Kidney glomerular epithelial cell (primary cell): ENCODE results near the gene CAPN5.
A peak's percentile ranks its signal among the peaks of the same experiment; 100 is the strongest.

ENCODE experiments used
- DNase-seq: peaks from one replicate; lab custom pipeline; 2025; lab: John Stamatoyannopoulos, UW

CAPN5 gene

DNA sequence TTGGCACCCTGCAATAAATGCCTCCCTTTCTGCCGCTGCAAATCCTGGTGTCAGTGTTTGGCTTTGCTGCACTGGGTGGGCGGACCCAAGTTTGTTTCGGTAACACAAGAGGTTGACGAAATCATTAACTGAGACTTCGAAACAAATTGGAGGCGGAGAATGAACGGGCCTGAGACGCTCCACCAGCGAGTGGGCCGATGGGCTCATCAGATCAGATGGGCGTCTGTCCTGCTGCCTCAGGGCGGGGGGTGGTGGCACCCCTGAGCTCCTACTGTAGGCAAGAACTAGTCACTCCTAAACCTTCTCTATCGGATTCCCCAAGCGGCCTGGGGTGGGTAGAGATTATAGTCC is 918 bp upstream of the CAPN5 start:
- no peak for DNase-seq

- no peak for DNase-seq
These were observed 1.2 kb downstream of the CAPN5 start for GRCh38 chr11:77067861-77068443.

DNA sequence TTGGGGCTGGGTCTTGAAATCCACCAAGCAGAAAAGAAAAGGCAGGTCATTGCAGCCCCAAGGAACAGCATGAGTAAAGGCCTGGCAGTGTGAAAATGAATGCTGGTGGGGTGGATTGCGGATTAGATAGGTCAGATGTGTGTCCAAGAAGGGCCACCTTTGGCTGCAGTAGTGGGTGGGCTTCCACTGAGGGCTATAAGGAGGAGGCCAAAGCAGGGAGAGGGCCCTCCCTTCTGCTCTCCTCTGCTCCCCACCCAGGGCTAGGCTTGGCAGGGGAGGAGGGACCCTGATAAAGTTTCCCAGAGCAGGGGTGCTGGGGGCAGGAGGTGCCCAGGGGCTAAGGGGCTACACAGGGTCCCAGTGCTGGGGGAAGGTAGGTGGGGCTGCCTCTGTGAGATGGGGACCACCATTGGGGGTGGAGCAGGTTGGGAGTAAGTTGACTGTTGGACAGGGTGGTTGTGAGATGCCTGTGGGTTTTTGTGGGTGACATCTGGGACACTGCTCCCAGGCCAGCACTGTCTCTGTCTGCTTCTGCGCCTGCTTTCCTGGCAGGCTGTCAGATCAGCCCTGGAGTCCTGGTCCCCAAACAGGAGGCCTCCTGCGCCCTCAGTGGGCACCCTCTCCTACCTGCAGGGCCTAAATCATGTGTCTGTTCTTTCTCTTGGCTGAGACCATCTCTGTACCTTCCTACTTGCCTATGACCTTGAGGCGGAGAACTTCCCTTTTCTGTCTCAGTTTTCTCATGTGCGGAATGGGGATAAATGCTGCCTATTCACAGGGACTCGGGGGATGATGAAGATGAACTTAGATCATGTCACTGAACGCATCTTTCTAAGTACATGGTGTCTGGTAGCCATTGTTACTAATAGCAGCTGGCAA is 1.9 kb downstream of the CAPN5 start:
- no peak for DNase-seq

DNA sequence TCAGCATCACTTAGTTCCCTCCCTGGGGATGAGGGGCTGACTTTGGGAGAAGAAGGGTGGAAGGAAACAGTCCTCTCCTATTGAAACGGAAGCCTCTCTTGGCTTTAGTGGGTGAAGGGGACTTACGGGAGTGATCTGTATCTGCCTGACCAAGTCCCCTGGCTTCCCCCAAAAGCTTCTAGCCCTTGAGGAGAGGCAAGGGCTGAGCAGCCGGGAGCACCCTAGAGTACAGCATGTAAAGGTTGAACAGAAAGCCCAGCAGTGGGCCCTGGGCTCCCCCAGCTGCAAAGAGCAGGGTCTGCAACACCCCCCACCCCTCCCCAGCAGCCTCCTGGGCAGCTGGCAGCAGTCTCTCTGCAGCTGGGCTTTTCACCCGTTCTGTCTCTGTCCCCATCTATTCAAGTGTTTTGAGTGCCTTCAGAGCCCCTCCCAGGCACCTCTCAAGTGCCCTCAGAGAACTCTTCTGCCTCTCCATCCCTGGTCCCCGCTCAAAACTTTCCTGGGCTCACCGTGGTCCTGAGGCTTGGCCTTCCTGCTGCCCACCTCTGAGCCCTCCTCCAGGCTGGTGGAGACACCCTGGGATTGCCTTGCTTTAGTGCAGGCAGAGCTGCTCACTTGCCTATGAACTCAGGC is 2.7 kb downstream of the CAPN5 start:
- no peak for DNase-seq

DNA sequence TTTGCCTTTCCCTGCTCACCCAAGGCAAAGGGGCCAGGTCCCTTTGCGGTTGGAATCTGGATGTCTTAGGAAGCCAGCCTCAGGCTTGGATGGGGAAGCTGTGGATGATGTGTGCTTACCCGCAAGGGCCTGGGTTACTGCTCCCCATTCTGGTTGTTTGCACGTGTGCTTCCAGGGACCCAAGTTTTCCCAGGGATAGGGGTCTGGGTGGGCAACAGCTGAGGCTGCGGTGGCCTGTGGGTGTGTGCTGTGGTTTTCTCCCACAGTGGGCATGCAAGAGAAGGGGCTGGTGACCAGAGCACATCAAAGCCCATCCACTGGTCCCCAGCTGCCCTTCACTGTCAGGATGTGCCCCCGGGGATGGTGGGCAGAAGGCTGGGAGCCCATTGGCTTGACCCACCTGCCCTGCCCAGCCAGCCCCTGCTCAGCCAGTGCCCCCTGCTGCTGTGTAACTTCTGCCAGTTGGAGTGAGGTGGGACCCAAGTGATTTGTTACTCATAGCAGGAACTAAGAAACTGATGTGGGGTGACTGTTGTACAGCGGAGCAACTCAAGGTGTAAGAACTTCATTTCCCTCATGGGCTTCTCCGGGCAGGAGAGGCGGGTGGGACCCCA is 3.3 kb downstream of the CAPN5 start:
- DNase-seq: no peak

- DNase-seq: no peak
These were observed 4.3 kb downstream of the CAPN5 start for GRCh38 chr11:77071077-77071476.

DNA sequence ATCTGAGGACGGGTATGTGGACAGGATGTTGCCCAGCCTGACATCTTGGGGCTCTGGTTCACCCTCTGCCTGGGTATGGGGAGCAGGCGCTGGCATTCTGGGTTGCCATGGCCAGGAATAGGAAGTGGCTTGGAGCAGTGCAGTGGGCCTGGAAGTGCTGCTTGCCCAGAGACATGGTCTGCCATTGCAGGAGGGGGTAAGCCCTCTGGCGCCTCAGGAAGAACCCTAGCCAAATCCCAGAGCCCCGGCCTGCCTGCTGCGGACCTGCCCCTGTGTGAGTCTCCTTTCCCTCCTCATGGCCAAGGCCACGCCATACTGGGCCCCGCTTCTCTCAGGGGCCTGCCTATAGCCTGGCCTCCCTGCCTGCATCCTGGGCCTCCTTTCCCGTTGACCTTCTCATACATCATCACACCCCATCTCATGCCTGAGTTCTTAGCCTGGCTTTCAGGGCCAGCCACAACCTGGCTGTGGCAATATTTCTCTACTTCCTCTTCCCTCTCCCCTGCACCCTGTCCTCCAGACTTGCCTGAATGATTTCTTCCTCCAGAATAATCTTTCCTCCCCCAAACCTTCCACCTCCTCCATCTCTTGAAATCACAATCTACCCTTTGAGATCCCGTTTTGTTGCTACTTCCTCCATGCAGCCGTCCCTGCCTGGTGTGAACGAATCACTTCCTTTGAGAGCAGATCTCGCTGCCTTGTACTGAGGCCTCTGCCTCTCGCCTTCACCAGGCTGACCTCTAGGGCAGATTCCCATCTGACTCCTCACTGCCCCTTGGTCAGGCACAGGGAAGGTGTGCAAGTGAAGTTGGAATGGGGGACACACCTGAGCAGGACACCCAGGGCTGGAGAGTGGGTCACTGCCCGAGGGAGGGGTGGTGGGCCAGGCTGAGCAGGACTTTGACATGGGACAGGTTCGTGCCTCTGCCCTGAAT is 5.2 kb downstream of the CAPN5 start:
- peak; percentile 14 for DNase-seq

DNA sequence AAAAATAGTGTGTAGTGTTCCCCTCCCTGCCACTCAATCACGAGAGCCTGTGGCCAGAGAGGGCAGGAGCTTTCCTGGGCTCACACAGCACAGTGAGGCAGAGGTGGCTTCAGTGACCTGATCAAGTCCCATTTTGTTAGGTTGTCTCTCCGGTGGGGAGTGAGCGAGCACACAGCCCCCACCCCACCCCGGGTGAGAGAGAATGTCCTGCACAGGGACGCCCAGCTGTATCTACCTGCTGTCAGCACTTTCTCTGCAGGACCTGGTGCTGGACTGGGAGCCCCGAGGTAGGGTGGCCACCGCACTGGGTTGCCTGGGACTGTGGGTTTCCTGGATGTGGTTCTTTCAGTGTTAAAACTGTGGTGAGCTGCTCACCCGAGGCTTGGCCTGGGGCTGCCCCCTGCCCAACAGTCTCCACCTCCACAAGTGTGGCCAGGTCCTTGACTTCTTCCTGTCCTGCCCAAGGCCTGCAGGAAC is 6.1 kb downstream of the CAPN5 start:
- DNase-seq: no peak

- DNase-seq: peak; percentile 6
These were observed 6.7 kb downstream of the CAPN5 start for GRCh38 chr11:77073328-77074001.

- no peak for DNase-seq
These were observed 7.4 kb downstream of the CAPN5 start for GRCh38 chr11:77074205-77074604.

DNA sequence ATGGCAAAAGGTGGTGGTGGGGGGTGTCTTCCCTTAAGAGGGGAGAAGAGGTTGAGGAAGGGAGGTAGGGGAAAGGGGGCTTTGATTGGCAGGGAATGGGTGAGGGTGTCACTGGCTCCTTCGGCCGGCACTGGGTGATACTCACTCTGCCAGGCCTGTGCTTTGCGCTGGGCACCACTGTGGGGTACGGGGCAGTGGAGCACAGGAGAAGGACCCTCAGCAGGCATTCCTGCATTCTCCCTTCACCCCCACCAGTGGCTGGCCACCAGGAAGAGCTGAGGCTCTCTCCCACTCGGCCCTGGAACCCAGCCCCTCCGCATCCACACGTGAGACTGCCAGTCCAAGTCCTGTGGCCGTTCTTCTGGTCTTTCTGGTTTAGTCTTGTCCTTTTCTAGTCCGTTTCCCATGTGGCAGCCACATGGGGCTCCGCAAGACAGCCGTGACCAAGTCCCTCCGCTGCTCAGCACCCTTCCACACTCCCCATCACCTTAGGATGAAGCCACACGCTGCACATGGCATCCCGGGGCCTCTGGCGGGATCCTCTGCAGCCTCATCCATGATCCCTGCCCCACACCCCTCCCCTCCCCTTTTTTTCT is 8.0 kb downstream of the CAPN5 start:
- no peak for DNase-seq

DNA sequence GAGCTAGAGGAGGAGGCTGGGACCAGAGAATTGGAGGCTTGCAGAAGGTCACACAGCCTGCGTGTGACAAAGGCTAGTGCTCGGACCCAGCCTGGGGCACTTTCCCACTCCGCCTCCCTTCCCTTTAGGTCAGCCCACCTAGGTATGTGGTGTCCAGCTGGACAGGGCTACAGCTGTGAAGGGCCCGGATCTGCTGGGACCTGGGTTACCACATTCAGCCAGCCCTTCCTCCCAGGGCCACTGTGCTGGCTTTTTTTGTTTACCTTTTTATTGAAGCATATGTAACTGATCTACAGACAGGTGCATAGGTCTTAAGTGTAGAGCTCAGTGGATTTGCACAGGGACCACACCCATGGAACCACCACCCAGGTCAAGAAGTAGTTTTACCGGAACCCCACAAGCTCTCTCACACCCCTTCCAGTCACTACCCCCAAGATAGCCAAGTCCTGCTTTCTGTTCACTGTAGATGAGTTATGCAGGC is 8.7 kb downstream of the CAPN5 start:
- DNase-seq: no peak

DNA sequence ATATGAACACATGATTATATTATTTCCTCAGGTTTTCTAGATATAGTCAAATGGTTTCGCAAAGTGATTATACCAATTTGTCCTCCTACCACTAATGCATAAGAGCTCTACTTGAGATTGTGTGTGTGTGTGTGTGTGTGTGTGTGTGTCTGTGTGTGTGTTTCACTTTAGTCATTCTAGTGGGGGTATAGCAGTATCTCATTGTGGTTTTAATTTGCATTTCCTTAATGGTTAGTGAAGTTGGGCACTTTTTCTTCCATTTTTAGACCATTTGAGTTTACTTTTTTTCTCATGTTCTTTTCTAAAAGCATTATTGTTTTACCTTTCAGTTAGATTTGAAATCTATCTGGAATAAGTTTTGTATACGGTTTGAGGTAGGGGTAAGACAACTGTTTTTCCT is 12.9 kb downstream of the CAPN5 start:
- no peak for DNase-seq

DNA sequence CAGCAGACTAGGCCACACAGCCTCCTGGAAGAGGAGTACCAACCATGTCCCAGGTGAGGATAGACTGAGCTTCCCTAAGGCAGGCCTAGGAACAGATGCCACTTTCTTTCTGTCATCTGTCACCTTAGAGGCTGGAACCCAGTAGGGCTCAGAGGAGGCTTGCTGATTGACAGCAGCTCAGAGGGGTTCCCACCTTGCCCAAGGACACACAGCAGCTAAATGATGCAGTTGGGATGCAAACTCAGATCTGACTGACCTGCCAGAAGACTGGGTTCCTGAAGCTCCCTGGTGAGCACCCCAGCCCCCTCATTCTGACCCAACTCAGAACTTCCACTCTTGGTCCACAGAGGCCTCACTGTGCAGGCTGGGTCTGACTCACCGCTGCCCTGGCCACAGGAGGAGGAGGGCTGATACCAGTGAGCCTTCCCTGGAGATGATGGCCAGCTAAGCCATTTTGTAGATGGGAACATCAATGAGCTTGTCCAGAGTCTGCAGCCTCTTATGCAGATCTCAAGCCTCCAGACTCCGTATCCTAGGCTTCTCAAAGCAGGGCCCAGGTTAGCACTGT is 14.0 kb downstream of the CAPN5 start:
- no peak for DNase-seq

DNA sequence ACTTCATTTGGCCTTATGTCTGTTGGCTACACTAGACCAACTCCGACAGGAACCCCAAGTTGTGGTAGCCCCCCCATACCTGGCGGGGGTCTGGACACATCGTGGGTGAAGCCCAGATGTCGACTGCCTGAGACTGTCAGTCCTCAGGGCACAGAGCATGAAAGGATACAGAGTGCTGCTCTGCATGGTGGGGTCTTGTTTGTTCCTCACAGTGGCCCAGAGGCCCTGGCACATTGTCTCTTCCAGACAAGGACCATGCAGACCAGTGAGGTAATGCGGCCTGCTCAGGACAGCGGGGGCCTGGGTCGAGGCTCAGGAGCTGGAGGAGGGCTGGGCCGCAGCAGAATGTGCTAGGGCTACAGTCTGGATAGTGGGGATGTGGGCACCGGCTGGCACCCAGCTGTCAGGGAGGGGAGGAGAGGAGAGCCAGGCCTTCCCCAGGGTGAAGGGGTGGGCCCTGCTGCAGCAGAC is 14.6 kb downstream of the CAPN5 start:
- no peak for DNase-seq

- DNase-seq: no peak
These were observed 15.4 kb downstream of the CAPN5 start for GRCh38 chr11:77081976-77082836.

GRCh38 chr11:77082838-77083565 is 16.2 kb downstream of the CAPN5 start:
- DNase-seq: no peak

DNA sequence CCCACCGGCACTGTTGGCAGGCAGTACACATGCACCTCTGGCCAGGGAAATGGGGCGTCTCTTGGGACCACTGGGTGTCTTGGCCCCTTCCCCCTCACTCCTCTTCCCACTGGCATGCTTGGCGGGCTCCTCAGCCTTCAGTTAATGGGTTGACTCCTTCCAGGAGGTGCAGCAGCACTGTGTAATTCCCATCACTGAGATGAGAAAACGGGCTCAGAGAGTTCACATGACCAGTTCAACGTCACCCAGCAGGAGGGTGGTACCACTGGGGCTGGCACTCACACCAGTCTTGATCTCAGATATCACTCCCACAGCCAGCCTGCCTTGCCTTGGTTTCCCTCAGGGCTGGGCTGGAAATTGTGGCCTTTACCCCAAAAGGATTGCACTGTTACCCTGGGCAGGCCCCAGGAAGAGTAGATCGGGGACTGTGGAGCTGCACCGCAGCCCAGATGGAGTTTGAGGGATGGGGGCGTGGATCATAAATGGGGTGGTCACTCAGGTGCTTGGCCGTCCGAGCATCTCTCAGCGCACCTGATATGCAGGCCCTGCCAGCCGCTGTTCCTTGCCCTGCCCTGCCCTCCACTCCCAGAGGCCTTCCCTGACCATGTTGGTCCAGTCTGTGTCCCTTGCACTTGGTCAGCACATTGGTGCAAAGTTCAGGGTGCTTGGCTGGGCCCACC is 16.9 kb downstream of the CAPN5 start:
- no peak for DNase-seq
